K562 (cell line): Measurements from ENCODE around the gene CD164. TPM values are rescaled to one million over a fixed set of nuclear protein-coding genes. Genes with fewer than 3 reads are reported as not detected.

Source experiments
- C11orf30 ChIP-seq: fragments of 450-650 bp; IDR thresholded peaks from 2 replicates; pipeline ENCODE4 v1.6.1; 2016; ENCODE audit warnings: low read depth, mild to moderate bottlenecking
- CHCHD3 ChIP-seq: fragments of 250-450 bp; sonication (Bioruptor Pico); IDR thresholded peaks from 2 replicates; pipeline ENCODE4 v2.1.2; 2022; ENCODE audit warnings: mild to moderate bottlenecking
- ETV1 ChIP-seq: fragments of 450-650 bp; conservative IDR thresholded peaks from 2 replicates; pipeline ENCODE4 v1.6.1; 2016; ENCODE audit warnings: missing genetic modification characterization, control low read depth, low read depth, missing compliant biosample characterization
- MLLT1 ChIP-seq, 2 experiments: fragments of 450-650 bp; IDR thresholded peaks; 2 replicates each; pipeline ENCODE4 v1.6.1; 2016
- POLR3G ChIP-seq: IDR thresholded peaks from 2 replicates; pipeline ENCODE4 v1.6.1; 2011; ENCODE audit not compliant: insufficient read length, insufficient replicate concordance; ENCODE audit errors: extremely low read depth
- SIN3B ChIP-seq: fragments of 450-650 bp; IDR thresholded peaks from 2 replicates; pipeline ENCODE4 v1.6.1; 2017; ENCODE audit warnings: low read depth, mild to moderate bottlenecking, moderate library complexity
- SIRT6 ChIP-seq: IDR thresholded peaks from one replicate; pipeline ENCODE4 v1.6.1; 2012; ENCODE audit warnings: low read depth, mild to moderate bottlenecking, control low read depth, inconsistent platforms, low read length, moderate library complexity
- SIX5 ChIP-seq, 2 experiments: IDR thresholded peaks; 2 replicates each; pipeline ENCODE4 v1.6.1; 2011; ENCODE audit warnings: low read length in 2 of 2, borderline replicate concordance in 1 of 2, low read depth in 1 of 2, mild to moderate bottlenecking in 1 of 2, moderate library complexity in 1 of 2; ENCODE audit not compliant: insufficient read depth in 1 of 2
- TRIM25 ChIP-seq: fragments of 450-650 bp; IDR thresholded peaks from 2 replicates; pipeline ENCODE4 v1.7.0; 2016; ENCODE audit warnings: borderline replicate concordance
- polyA plus RNA-seq, 8 experiments: library from polyadenylated mRNA; depleted of rRNA in 4 of 8; stranded (reverse) in 5 of 8; unstranded in 3 of 8; fragments of >200 nt; fragmentation: Nextera tagmentation in 2 of 8; fragmentation: Illumina TruSeq in 1 of 8; extraction: Ambion mirVana in 2 of 8; extraction: Trizol in 1 of 8; gene quantifications; 2 replicates each; pipeline versions ENCODE4 v1.2.1 to v1.2.3, GENCODE V29; 2011 to 2014; ENCODE audit warnings: inconsistent platforms in 1 of 8, missing spikeins in 1 of 8
- total RNA-seq, 7 experiments: library from RNA; depleted of rRNA in 6 of 7; stranded (reverse); fragments of >200 nt in 6 of 7; fragmentation: Illumina TruSeq in 2 of 7; extraction: Trizol in 2 of 7; gene quantifications; 2 replicates each; pipeline versions ENCODE4 v1.2.1 to v1.2.3, GENCODE V29; 2011 to 2021; ENCODE audit warnings: low replicate concordance in 1 of 7

Gene CD164
- total and polyA plus RNA-seq, 9 of the 15 experiments (the other 6 are each of a cell fraction or from before 2014, with no cell fraction given), result 79.5 to 317 (median 165) TPM

DNA sequence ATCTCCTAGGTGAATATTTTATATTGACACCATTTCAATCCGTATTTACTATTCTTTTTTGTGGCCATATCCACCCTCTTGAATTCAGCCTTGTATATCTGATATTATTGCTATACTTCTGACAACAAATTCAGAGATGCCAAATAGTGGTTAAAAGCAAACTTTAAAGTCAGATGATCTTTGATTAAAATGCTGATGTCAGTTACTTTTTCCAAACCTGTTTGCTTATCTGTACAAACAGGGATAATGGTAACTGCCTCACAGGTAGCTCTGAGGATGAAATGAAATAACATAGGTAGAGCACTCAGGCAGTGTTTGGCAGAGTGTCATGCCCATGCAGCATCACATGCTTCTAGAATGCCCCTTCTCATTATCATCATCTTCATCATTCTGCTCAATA lies 38.9 kb upstream of the CD164 start (continued):
- no peak for TF ChIP-seq TRIM25
- no peak for TF ChIP-seq CHCHD3 (CRISPR knock-in tag)
- TF ChIP-seq SIX5 (IDR thresholded peaks at IDR 0.05; ENCODE audit: borderline replicate concordance in 1 of 2, insufficient read depth in 1 of 2, low read depth in 1 of 2, low read length in 2 of 2), result no peak
- no peak for TF ChIP-seq POLR3G
- TF ChIP-seq SIN3B, result no peak
- TF ChIP-seq MLLT1 (IDR thresholded peaks at IDR 0.05), result no peak
- TF ChIP-seq ETV1 (tag), result no peak
- TF ChIP-seq SIRT6, result no peak
- TF ChIP-seq C11orf30, result peak; percentile 35; the same call in 1 of the 2 replicates
